ENCODE data around the gene RHOG. TPM values are rescaled to one million over a fixed set of nuclear protein-coding genes. Genes with fewer than 3 reads are reported as not detected.

Gene RHOG
- total and polyA plus RNA-seq, 11 donors = 17.9 to 69.1 (median 30.1) TPM

DNA sequence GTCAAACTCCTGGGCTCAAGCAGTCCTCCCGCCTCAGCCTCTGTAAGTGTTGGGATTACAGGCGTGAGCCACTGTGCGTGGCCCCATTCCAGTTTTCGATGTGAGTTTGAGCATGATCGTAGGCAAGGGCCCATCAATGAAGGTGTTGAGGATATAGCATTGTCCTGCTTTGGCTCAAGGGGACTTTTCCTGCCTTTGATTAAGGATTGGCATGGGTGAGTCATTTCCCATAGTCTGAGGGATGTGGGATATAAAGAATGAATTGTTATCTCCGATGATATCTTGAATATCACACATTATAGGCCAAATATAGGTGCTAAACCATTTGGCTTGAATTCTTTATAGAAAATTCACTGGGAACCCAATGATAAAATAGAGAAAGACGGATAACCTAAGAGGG lies 45.1 kb upstream of the RHOG start:
- ATAC-seq (no peak), DNase-seq (no peak)
- peaks cover 0 to 28% (median 8%) of the 10 kb centered on the region in 12 donors for H3K4me1 ChIP-seq
- H3K9me3 ChIP-seq = no peaks in the 10 kb centered on the region
- intact Hi-C loops (cut with DNase I) = no loop called here
- WGBS, 4 donors = 74 to 87% (median 84%) methylated on average over 7 of the region's 7 CpGs
- H3K4me3 ChIP-seq = no peak overlapping the region
- TF ChIP-seq, protein P1, sequence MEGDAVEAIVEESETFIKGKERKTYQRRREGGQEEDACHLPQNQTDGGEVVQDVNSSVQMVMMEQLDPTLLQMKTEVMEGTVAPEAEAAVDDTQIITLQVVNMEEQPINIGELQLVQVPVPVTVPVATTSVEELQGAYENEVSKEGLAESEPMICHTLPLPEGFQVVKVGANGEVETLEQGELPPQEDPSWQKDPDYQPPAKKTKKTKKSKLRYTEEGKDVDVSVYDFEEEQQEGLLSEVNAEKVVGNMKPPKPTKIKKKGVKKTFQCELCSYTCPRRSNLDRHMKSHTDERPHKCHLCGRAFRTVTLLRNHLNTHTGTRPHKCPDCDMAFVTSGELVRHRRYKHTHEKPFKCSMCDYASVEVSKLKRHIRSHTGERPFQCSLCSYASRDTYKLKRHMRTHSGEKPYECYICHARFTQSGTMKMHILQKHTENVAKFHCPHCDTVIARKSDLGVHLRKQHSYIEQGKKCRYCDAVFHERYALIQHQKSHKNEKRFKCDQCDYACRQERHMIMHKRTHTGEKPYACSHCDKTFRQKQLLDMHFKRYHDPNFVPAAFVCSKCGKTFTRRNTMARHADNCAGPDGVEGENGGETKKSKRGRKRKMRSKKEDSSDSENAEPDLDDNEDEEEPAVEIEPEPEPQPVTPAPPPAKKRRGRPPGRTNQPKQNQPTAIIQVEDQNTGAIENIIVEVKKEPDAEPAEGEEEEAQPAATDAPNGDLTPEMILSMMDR (IDR thresholded peaks at IDR 0.05) = no peak
- no peak for TF ChIP-seq POLR2A (IDR thresholded peaks at IDR 0.05)
- H3K27ac ChIP-seq = no peak overlapping the region
- no peaks in the 10 kb centered on the region for H3K36me3 ChIP-seq
- H3K27me3 ChIP-seq = no peaks in the 10 kb centered on the region

DNA sequence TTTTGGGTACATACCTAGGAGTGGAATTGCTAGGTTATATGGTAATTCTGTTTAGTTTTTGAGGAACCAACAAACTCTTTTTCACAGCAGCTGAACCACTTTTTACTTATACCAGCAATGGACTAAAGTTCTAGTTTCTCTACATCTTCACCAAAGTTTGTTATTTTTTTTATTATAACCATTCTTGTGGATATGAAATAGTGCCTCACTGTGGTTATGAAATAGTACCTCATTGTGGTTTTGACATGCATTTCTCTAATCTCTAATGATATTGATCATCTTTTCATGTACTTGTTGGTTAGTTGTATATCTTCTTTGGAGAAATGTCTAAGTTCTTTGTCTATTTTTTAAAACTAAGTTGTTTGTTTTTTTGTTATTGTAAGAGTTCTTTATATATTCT lies 41.9 kb upstream of the RHOG start:
- Histone ChIP-seq H3K9me3 (no peaks in the 10 kb centered on the region), H3K36me3 (no peaks in the 10 kb centered on the region), H3K4me3 (no peak overlapping the region), H3K27me3 (no peaks in the 10 kb centered on the region), H3K4me1 (peaks cover 0 to 44% (median 18%) of the 10 kb centered on the region in 12 donors), H3K27ac (no peak overlapping the region)
- intact Hi-C loops (cut with DNase I) = no loop called here
- DNase-seq (no peak), ATAC-seq (no peak)
- no peak for TF ChIP-seq POLR2A (IDR thresholded peaks at IDR 0.05)
- TF ChIP-seq, protein P1 (IDR thresholded peaks at IDR 0.05) = no peak

DNA sequence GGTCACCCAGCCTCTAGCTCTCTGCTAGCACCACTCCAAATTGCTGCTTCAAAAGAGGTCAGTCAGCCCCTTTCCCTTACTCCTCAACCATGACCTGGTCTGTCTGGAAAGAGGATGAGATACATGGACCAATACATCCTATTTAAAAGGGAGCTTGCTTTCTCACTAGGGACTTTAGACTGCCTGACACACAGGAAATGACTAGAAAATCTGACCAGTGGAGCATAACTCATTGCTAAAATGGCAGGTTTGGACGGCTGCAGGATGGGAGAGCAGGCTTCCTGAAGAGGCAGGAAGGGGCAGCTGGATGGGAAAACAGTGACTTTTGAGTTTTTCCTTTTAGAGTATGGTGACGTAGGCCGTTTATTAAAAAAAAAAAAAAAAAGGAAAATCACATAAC lies 40.0 kb upstream of the RHOG start:
- Histone ChIP-seq H3K9me3 (no peaks in the 10 kb centered on the region), H3K4me1 (peaks cover 0 to 50% (median 21%) of the 10 kb centered on the region in 12 donors), H3K4me3 (no peak overlapping the region), H3K27ac (peak overlapping the region in 10 of 12 donors; percentile 9 to 53 (median 18)), H3K36me3 (no peaks in the 10 kb centered on the region), H3K27me3 (no peaks in the 10 kb centered on the region)
- no peak for DNase-seq
- ATAC-seq = peak in 3 of 4 donors; percentile 33 to 61 (median 59)
- intact Hi-C loops (cut with DNase I) = no loop called here
- TF ChIP-seq, protein P1 (IDR thresholded peaks at IDR 0.05) = no peak
- no peak for TF ChIP-seq POLR2A (IDR thresholded peaks at IDR 0.05)
- 44 to 58% (median 51%) methylated on average over 3 of the region's 3 CpGs for WGBS, 4 donors

DNA sequence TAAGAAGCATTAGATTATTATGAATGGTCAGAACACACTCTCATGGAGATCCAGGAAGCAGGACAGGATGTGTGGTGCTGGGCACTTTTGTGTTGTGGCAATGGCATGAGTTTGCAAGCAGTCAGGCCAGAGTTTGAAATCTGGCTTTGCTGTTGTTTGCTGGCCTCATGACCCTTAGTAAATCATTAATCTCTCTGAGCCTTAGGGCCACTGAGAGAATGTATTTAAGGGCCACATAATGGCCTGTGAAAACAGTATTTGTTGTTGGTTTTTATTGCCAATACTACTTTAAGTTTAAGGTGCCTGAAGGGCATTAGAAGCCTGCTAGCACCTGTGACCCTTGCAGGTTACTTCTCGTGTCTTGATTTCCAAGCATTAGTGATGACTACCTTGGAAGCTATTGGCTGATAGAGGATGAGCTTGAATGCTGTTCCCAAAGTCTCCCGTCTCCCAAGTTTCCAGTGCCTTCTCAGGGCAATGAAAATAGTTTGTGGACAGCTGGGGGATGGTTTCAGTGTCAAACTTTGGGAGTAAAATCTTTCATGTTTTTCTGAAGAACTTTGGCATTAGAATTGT lies 39.3 kb upstream of the RHOG start:
- Histone ChIP-seq H3K27me3 (no peaks in the 10 kb centered on the region), H3K4me3 (no peak overlapping the region), H3K27ac (peak overlapping the region in 9 of 12 donors; percentile 9 to 53 (median 19)), H3K4me1 (peaks cover 0 to 48% (median 21%) of the 10 kb centered on the region in 12 donors), H3K9me3 (no peaks in the 10 kb centered on the region), H3K36me3 (no peaks in the 10 kb centered on the region)
- ATAC-seq (peak; percentile 20 to 54 (median 34)), DNase-seq (no peak)
- TF ChIP-seq, protein P1 (IDR thresholded peaks at IDR 0.05) = no peak
- no peak for TF ChIP-seq POLR2A (IDR thresholded peaks at IDR 0.05)
- intact Hi-C loops (cut with DNase I) = loop anchor here in 1 of 10 donors (5.0 kb wide), 1 partner anchor 53 kb away; no protein-coding TSS in a partner anchor
- WGBS, 4 donors = 75 to 87% (median 81%) methylated on average over 2 of the region's 2 CpGs

All from heart left ventricle (tissue), 16 donors.